HS-27A (cell line): ENCODE data around the gene SART3.
"Not testable (repeated sequence)": the region's sequence is repeated elsewhere in the genome, so short reads cannot be mapped to it uniquely, and the experiment has no call there.

Experiments
- DNase-seq: peaks from one replicate; pipeline ENCODE4 v3.0.0-alpha.2; 2012; ENCODE audit warnings: low read depth, missing footprints

SART3 gene

DNA sequence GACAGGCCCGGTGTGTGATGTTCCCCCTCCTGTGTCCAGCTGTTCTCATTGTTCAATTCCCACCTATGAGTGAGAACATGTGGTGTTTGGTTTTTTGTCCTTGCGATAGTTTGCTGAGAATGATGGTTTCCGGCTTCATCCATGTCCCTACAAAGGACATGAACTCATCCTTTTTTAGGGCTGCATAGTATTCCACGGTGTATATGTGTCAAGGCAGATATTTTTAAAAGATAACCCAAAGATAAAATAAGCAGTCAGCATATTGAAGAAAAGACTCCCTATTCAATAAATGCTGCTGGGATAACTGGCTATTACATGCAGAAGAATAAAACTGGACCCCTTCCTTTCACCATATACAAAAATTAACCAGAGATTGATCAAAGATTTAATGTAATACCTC, 73.9 kb downstream of the SART3 start:
- DNase-seq: not testable (repeated sequence)

DNA sequence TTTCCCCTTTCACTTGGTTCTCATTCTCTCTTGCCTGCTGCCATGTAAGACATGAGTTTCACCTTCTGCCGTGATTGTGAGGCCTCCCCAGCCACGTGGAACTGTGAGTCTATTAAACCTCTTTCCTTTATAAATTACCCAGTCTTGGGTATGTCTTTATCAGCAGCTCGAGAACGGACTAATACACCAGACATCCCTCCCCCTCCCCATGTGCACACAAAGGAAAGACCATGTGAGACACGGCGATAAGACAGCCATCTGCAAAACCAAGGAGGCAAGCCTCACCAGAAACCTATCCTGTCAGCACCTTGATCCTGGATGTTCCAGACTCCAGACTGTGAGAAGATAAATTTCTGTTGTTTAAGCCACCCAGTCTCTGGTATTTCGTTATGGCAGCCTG, 75.6 kb downstream of the SART3 start:
- DNase-seq: not testable (repeated sequence)

DNA sequence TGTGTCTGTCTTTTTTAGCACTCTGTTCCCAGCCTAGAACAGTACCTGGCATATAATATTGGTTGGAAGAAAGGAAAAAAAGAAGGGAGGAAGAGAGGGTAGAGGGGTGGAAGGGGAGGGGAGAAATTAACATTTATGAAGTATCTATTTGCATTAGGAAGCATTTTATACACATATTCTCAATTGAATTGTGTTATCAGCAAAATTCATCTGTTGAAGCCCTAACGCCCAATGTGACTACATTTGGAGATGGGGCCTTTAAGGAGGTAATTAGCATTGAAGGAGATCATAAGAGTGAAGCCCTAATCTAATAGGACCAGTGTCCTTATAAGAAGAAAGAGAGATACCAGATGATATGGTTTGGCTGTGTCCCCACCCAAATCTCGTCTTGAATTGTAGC, 76.1 kb downstream of the SART3 start:
- no peak for DNase-seq

DNA sequence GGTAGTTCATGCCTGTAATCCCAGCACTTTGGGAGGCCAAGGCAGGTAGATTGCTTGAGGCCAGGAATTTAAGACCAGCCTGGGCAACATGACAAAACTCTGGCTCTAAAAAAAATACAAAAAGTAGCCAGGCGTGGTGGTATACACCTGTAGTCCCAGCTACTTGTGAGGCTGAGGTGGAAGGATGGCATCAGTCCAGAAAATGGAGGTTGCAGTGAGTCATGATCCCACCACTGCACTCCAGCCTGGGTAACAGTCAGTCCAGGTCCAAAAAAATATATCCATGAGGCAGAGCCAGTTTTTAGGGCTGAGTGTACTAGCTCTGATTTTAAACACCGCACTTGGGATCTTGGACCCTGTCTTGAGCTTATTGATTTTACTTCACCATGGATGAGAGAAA, 76.5 kb downstream of the SART3 start:
- no peak for DNase-seq

DNA sequence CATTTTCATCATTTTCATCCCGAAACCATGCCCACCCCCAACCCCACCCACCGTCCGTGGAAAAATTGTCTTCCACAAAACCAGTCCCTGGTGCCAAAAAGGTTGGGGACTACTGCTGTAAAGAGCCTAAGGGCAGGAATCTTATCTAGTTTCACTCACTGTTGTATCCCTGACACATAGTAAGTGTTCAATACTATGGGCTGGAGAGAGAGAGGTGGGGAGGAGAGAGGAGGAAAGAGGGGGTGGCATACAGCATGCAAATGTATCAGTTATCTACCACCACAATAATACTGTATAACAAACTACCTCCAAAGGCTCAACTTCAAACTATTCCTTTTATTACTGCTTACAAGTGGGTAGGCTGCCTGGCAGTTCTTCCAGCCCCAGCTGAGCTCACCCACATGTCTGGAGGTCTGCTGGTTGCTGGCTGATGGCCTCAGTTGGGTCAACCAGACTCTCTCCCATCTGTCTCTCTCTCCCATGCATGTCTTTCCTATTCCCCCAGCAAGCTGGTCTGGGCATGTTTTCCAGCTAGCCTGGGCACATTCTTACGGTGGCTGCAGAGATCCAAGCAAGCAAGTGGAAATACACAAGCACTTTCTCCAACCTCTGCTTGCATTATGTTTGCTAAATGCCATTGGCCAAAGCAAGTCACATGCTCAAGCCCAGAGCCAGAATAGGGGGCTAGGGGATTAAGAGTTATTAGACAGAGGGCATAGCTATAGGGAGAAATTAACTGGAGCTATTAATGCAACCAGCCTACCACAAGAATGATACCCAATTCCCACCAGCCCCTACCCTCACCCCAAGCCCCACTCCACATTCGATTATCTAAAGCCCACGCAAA, 77.5 kb downstream of the SART3 start:
- no peak for DNase-seq

DNA sequence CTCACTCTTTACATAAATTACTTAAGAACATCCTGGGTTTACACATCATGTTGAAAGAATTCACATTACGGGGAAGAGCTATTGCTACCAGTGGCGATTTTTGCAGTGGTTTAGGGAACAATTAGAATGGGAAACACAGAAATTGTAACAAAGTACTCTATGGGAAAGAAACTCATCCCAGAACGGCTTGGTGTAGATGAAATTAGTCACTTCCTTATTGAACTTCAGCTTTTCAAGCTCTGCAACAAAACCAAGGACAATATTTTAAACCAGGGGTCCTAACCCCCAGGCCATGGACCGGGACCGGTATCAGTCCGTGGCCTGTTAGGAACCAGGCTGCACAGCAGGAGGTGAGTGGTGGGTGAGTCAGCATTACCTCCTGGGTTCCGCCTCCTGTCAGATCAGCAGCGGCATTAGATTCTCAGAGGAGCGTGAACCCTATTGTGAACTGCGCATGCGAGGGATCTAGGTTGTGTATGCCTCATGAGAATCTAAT, 78.2 kb downstream of the SART3 start:
- DNase-seq: no peak

DNA sequence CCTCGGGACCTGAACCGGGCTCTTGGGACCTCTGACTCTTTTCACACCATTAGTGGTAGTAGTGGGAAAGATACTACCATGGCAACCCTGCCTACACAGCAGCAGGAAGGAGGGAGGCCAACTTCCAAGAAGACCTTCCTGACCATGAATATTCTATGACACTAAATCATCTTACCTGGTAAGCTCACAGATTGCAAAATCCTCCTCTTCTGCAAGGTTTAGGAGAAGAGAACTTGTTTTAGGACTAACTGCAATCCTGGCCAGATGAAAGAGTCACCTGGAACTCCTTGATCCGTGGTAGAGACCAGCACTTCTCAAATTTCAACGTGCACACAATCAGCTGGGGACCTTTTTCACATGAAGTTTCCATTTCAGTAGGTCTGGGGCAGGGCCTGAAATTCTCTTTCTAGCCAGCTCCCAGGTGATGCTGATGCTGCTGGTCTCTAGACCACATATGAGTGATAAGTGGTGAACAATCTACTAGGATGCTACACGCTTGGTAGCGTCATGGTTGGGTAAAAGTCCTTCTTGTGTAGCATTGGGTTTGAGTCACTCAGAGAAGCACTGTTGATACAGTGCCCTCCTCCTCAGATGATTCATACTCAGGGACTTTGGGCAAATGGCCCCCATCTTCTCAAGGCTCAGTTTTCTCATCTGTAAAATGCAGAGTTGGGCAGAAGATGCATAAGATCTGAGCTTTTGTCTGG, 81.5 kb downstream of the SART3 start:
- no peak for DNase-seq

DNA sequence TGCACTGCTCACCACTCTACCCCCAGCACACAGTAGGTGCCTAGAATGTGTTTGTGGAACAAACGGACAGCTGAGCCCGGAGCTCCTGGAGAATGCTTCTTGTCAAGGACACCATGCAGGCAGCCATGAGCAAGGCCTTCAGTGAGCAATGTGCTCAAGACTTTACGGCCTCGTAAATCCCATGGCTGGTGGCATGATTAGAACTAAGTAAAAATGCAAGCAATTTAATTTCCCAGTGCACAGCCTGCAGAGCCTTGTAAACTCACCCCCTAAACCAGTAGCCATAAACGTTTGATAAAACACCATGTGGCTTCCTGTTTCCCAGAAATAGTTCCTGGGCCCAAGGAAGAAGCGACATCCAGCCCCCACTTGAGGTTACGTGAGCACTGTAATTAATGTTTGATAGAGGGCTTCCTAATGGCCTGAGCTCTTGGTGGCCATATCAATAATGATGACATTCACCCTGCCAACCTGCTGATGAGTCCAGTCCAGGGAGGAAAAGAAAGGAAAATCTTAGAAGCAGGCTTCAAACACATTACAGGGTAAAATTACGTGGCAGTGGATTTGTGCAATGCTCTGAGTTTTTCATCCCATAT, 82.3 kb downstream of the SART3 start:
- no peak for DNase-seq

DNA sequence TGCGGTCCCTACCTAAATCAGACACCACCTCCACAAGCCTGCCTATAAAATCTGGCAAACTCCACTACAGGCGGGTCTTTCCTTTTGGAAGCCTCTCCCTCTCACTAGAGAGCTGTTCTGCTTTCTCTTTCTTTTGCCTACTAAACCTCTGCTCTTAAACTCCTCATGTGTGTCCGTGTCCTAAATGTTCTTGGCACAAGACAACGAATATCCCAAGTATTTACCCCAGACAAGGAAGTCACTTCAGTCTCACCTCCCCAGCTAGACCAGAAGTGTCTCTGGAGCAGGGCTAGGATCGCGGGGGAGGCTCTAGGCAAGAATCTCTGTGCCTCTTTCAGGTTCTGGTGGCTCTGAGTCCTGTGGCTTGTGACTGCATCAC, 83.1 kb downstream of the SART3 start:
- no peak for DNase-seq

DNA sequence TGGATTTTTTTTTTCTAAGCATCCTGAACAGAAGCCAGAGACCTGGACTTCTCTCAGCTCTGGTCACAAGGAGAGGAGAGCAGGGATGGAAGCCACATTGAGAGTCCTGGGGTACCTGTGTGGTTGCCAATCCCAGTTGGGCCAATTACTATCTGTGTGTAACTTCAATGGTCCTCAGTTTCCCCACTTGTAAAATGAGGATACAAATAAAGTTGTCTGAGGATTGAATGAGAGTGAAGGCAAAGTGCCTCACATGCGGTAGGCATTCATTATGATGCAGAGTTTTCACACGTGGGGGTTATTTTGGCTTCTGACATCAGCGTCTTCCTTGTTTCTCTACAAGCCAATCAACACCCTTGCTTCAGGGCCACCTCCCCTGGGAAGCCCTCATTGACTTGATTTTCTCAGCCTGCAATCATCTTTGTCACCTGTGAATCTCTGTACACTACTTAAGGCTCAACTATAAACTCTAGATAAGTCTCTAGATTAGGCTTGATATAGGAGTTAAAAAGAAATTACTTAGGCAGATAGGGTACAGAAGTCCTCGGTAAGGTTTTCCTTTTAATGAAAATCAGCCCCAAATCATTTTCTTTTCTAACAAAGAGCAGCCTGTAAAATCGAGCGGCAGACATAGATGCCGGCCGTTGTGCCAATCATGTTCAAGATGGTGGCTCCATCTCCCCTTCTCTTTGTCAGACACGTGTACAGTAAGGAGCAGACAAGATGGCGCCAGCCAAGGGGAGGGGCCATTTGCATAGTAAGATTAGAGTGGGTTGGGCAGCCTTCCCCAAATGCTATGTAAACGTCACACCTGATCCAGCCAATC, 83.7 kb downstream of the SART3 start:
- no peak for DNase-seq

DNA sequence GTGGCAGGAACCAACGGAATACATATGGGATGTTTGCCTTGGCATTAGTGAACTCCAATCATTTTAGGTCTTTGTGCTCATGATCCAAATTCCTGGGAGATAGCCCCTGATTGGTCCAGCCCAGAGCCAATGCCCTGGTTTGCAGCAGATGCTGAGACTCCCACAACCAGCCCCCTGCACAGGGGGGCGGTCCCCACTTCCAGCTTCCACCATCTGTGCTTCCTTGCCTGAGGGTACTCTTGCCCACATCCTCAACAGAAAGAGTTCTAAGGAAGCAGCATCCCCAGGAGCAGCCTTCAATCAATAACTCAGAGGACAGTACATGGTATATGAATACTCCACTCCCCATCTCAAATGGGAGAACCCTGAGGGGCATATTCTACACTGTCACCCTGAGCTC, 85.6 kb downstream of the SART3 start:
- no peak for DNase-seq

DNA sequence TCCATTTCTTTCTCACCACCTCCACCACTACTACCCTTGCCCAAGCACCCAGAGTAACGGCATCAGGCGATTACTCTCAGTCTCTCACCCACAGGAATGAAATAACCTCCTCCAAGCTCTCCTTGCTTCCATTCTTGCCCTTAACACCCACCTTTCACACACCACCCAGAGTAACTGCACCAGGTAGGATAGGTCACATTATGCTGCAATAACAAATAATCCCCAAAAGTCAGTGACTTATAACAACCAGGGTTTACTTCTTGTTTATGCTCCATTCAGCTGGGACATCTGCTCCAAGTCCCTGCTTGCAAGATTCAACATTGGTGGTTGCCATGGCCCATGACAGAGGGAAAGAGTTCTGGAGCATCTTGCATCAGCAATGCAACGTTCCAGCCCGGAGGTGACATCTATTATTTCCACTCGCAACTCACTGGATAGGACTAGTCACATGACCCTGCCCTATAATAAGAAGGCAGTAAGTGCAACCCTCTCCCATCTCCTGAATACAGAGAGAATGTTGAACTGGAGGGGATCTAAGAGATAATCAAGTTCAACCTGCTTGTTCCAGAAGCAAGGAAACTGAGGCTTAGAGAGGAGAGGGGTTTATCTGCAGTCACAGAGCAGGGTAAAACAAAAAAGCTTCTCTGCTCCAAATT, 87.4 kb downstream of the SART3 start:
- DNase-seq: no peak
